ENCODE data around the gene CCDC69. TPM values are rescaled to one million over a fixed set of nuclear protein-coding genes. Genes with fewer than 3 reads are reported as not detected.

Gene CCDC69
- total and polyA plus RNA-seq, 2 donors (not counting 1 experiment from before 2014, with no cell fraction given): 58.7 to 125 TPM

GRCh38 chr5:151183456-151184245 is 40.2 kb downstream of the CCDC69 start:
- Histone ChIP-seq H3K4me3 (ENCODE audit: control extremely low read depth in 1 of 5, extremely low read depth in 1 of 5, insufficient read depth in 1 of 5, low read depth in 2 of 5, low read length in 4 of 5) (no peak overlapping the region), H3K4me2 (replicated peaks; ENCODE audit: low read depth, low read length, poor library complexity, severe bottlenecking) (no peak overlapping the region), H3K9ac (ENCODE audit: low read length) (no peak overlapping the region), H3K4me1 (ENCODE audit: control insufficient read depth in 2 of 2, insufficient read depth in 2 of 2, low read length in 2 of 2) (peaks cover 12 to 15% of the 10 kb centered on the region in 2 donors), H3K27ac (ENCODE audit: low read length in 2 of 2) (peak overlapping the region in 1 of 2 donors; percentile 20), H3K9me3 (ENCODE audit: control extremely low read depth in 1 of 3, control insufficient read depth in 2 of 3, insufficient read depth in 1 of 3, low read length in 2 of 3) (no peaks in the 10 kb centered on the region), H4K20me1 (ENCODE audit: control insufficient read depth, insufficient read depth, low read length, poor library complexity, severe bottlenecking) (no peaks in the 10 kb centered on the region), H3K36me3 (replicated peaks in 1 of 2; ENCODE audit: control extremely low read depth in 1 of 2, control insufficient read depth in 1 of 2, extremely low read depth in 1 of 2, insufficient read depth in 2 of 2, low read length in 1 of 2) (peaks cover 9 to 83% of the 10 kb centered on the region in 2 experiments), H2AFZ (ENCODE audit: insufficient read depth, low read depth, low read length, poor library complexity, severe bottlenecking) (no peak overlapping the region), H3K79me2 (ENCODE audit: control insufficient read depth, insufficient read depth, low read length) (peaks cover 34% of the 10 kb centered on the region), H3K27me3 (replicated peaks in 1 of 4; ENCODE audit: control extremely low read depth in 1 of 4, control insufficient read depth in 3 of 4, insufficient read depth in 4 of 4, low read length in 3 of 4) (no peaks in the 10 kb centered on the region)
- Mint-ChIP-seq H3K4me3 (no peak overlapping the region), H3K9me3 (ENCODE audit: insufficient read depth) (no peaks in the 10 kb centered on the region), H3K4me1 (peaks cover 38% of the 10 kb centered on the region), H3K27me3 (no peaks in the 10 kb centered on the region), H3K27ac (no peak overlapping the region)
- ATAC-seq (ENCODE audit: low read depth): no peak
- ChIA-PET CTCF (interaction anchor here (0.9 to 3.7 kb wide), 5 partner anchors 14 to 132 kb away, joined by 3 to 22 read pairs (median 5); no protein-coding TSS in a partner anchor), POLR2A (interaction anchor here (0.5 to 0.6 kb wide), 2 partner anchors 8 to 31 kb away, joined by 3 to 4 read pairs; no protein-coding TSS in a partner anchor)
- TF ChIP-seq EZH2 (IDR thresholded peaks at IDR 0.05; ENCODE audit: borderline replicate concordance, insufficient read depth, low read depth, low read length, poor library complexity, severe bottlenecking) (no peak), CTCF (IDR thresholded peaks at IDR 0.05) (no peak)
- DNase-seq: no peak
- intact Hi-C loops (cut with micrococcal nuclease): loop anchor here (2.0 kb wide), 1 partner anchor 23 kb away; no protein-coding TSS in a partner anchor
- 98% methylated on average over 6 of the region's 7 CpGs for WGBS (ENCODE audit: insufficient coverage)

- no peak overlapping the region for H3K4me3 Mint-ChIP-seq
- H3K4me3 ChIP-seq (ENCODE audit: control extremely low read depth in 1 of 5, extremely low read depth in 1 of 5, insufficient read depth in 1 of 5, low read depth in 2 of 5, low read length in 4 of 5): no peak overlapping the region
- POLR2A ChIA-PET: no interaction called here
- TF ChIP-seq CTCF (IDR thresholded peaks at IDR 0.05) (no peak), EZH2 (IDR thresholded peaks at IDR 0.05; ENCODE audit: borderline replicate concordance, insufficient read depth, low read depth, low read length, poor library complexity, severe bottlenecking) (no peak)
- H3K27me3 Mint-ChIP-seq: no peaks in the 10 kb centered on the region
- H3K79me2 ChIP-seq (ENCODE audit: control insufficient read depth, insufficient read depth, low read length): peaks cover 27% of the 10 kb centered on the region
- WGBS (ENCODE audit: insufficient coverage): 96% methylated on average over 8 of the region's 8 CpGs
- H2AFZ ChIP-seq (ENCODE audit: insufficient read depth, low read depth, low read length, poor library complexity, severe bottlenecking): no peak overlapping the region
- no peaks in the 10 kb centered on the region for H3K9me3 Mint-ChIP-seq (ENCODE audit: insufficient read depth)
- peaks cover 44% of the 10 kb centered on the region for H3K4me1 Mint-ChIP-seq
- no peak overlapping the region for H3K9ac ChIP-seq (ENCODE audit: low read length)
- no peak overlapping the region for H3K27ac Mint-ChIP-seq
- intact Hi-C loops (cut with micrococcal nuclease): no loop called here
- CTCF ChIA-PET: interaction anchor here (0.9 to 3.7 kb wide), 6 partner anchors 13 to 131 kb away, joined by 3 to 22 read pairs (median 5); no protein-coding TSS in a partner anchor
- H3K27ac ChIP-seq (ENCODE audit: low read length in 2 of 2): no peak overlapping the region
- H3K4me1 ChIP-seq (ENCODE audit: control insufficient read depth in 2 of 2, insufficient read depth in 2 of 2, low read length in 2 of 2): peaks cover 19 to 22% of the 10 kb centered on the region in 2 donors
- DNase-seq: no peak
- peaks cover 9 to 79% of the 10 kb centered on the region in 2 experiments for H3K36me3 ChIP-seq (replicated peaks in 1 of 2; ENCODE audit: control extremely low read depth in 1 of 2, control insufficient read depth in 1 of 2, extremely low read depth in 1 of 2, insufficient read depth in 2 of 2, low read length in 1 of 2)
- H3K9me3 ChIP-seq (ENCODE audit: control extremely low read depth in 1 of 3, control insufficient read depth in 2 of 3, insufficient read depth in 1 of 3, low read length in 2 of 3): no peaks in the 10 kb centered on the region
- no peaks in the 10 kb centered on the region for H4K20me1 ChIP-seq (ENCODE audit: control insufficient read depth, insufficient read depth, low read length, poor library complexity, severe bottlenecking)
- no peaks in the 10 kb centered on the region for H3K27me3 ChIP-seq (replicated peaks in 1 of 4; ENCODE audit: control extremely low read depth in 1 of 4, control insufficient read depth in 3 of 4, insufficient read depth in 4 of 4, low read length in 3 of 4)
- ATAC-seq (ENCODE audit: low read depth): no peak
- no peak overlapping the region for H3K4me2 ChIP-seq (replicated peaks; ENCODE audit: low read depth, low read length, poor library complexity, severe bottlenecking)
These were observed 40.9 kb downstream of the CCDC69 start for GRCh38 chr5:151182976-151183375.

Measured in B cell (primary cell).